AG09319 (cell line): ENCODE data around the gene FAM107B.

Experiments used
- DNase-seq: peaks from one replicate; pipeline ENCODE4 v3.0.0-alpha.2; 2010; ENCODE audit warnings: low read depth; ENCODE audit errors: extremely low read depth
- TF ChIP-seq, protein P1 (sequence below): IDR thresholded peaks from 2 replicates; pipeline ENCODE4 v1.5.1; 2011; ENCODE audit warnings: low read depth, mild to moderate bottlenecking, inconsistent platforms, low read length, moderate library complexity

Gene FAM107B

DNA sequence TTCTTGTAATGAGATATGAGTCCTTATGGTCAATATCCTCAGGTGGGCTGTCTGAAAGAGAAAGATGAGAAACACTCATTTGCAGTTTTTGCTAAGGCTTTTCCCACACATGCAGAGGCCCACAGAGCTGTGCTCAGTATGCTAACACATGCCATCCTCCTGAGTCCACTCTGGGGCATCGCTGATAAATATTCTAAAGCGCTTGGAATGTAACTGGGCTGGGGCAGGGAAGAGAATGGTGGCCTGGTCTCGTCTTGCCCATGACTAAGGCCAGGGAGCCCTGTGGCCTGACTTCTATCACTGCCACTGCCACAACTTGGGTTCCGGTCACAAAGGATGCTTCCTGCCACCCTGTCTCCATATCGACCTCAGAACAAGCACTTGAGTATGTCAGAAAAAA lies 244.2 kb downstream of the FAM107B start:
- TF ChIP-seq, protein P1, sequence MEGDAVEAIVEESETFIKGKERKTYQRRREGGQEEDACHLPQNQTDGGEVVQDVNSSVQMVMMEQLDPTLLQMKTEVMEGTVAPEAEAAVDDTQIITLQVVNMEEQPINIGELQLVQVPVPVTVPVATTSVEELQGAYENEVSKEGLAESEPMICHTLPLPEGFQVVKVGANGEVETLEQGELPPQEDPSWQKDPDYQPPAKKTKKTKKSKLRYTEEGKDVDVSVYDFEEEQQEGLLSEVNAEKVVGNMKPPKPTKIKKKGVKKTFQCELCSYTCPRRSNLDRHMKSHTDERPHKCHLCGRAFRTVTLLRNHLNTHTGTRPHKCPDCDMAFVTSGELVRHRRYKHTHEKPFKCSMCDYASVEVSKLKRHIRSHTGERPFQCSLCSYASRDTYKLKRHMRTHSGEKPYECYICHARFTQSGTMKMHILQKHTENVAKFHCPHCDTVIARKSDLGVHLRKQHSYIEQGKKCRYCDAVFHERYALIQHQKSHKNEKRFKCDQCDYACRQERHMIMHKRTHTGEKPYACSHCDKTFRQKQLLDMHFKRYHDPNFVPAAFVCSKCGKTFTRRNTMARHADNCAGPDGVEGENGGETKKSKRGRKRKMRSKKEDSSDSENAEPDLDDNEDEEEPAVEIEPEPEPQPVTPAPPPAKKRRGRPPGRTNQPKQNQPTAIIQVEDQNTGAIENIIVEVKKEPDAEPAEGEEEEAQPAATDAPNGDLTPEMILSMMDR, result no peak
- DNase-seq, result no peak

DNA sequence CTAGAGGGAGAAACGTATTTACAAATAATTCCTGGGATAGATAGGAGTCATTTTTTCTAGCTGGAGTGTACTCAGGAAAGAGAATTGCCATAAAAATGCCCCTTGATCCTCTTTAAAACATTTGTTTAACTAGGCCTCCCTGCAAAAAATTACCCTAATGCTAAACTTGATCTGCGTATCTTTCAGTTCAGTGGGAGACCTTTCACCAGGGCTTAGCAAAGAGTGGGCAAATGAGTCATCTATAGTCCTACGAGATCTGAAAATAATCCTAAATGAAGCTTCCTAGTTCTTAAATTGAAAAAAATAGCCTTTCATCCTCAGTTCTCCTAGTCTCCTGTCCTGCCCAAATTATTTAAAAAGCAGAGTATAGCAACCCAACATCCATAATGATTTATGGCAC lies 245.3 kb downstream of the FAM107B start:
- TF ChIP-seq, protein P1, result no peak
- no peak for DNase-seq

DNA sequence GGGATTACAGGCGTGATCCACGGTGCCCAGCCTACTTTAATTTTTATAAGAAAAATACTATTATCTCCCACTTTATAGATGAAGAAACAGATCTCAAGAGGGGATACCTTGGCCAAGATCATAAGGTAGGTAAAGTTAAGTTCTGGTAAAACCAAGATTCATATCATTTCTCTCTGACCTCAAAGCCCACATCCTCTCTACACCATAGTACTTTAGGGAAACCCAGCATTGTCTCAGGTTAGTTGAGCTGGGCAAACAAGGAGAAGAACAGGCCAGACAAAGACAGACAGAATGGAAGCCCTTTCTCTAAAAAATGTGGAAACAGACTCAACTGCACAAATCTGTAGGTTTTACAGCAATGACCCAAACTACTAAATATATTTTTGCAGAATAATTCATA lies 246.2 kb downstream of the FAM107B start:
- TF ChIP-seq, protein P1, result no peak
- no peak for DNase-seq

DNA sequence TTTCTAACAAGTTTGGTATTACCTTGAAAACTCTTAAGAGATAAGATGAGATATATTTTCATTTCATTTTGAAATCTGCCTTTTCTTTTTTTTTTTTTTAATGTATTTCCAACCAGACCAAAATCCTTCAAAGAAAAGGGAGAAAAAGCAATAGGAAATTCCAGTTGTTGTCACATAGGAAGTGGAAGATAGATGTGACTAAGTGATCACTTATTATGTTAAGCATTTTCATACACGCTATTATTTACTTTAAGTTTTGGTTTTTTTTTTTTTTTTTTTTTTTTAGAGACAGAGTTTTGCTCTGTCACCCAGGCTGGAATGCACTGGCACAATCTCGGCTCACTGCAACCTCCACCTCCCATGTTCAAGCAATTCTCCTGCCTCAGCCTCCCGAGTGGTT lies 246.8 kb downstream of the FAM107B start:
- DNase-seq, result no peak
- TF ChIP-seq, protein P1, result no peak

DNA sequence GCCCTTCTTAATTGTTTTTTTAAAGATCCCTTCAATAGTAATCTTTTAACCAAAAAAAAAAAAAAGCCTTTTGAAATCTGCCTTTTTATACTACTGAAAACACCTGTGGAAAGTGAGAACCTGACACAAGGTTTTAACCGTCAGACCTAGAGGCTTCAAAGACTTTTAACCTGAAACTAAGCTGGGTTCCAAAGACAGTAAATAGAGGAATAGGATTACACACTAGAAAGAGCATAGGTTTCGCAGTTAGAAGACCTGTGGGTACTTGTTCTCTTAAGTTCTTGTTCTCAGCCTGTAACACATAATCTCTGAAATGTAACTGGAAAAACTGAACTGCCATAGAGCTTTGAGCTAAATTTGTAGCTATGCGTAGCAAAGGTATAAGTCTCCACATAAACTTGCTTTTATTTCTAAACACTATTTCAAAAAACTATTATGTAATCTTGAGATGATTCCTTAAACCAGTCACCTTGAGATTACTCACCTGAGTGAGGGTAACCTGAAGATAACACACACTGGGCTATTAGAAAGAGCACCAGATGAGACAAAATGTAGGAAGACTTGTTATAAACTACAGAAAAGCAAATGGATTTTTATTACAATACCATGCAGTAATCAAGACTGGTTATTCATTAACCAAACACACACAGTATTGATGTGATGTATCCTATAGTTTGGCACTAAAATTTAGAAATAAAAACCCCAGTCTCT lies 247.4 kb downstream of the FAM107B start:
- DNase-seq, result no peak
- TF ChIP-seq, protein P1, result no peak

DNA sequence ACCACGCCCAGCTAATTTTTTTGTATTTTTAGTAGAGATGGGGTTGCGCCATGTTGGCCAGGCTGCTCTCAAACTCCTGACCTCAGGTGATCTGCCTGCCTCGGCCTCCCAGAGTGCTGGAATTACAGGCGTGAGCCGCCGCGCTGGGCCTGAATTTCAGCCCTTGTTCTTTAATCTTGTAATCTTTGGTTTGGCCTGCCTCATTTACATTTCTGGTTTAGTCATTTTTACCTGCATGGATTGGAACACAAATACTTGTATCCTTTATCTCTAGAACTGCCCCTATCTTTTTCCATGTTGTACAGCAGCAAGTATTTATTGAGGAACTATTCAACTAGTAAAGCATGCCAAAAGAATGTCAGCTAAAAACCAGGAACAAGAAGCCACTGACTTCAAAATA lies 248.4 kb downstream of the FAM107B start:
- no peak for DNase-seq
- TF ChIP-seq, protein P1, result no peak

DNA sequence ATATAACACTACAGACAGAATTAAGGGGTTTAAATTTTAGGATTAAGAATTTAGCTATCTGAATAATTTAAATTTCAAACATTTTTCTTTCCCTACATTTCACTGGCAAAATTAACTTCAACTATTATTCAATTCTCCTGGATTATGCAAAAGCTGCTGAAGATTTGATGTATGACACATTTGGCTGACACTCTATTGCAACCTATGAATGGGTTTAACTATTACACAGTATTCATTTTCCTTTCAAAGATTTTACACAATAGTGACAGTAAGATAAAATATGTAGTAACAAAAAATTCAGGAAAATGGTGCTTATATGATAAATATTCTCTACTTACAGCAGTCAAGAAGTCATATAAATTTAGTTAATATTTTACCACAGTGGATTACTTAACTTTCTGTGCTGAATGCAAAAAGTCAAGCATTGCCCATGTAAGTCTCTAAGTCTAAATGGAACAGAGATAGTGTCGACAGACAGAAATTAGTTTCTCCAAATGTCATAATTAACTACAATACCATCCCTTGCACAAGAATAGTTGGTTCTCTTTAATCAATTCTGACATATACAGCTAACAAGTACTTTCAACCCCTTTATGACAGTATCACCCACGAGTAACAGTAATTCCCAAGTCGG lies 249.9 kb downstream of the FAM107B start:
- DNase-seq, result no peak
- TF ChIP-seq, protein P1, result no peak
